ENCODE measurements around the gene GNAZ.

- TF ChIP-seq CTCF (IDR thresholded peaks at IDR 0.05; ENCODE audit: low read depth, low read length) (no peak), POLR2A (IDR thresholded peaks at IDR 0.05; ENCODE audit: extremely low read depth, insufficient read length) (no peak)
These were observed 18.7 kb downstream of the GNAZ start for GRCh38 chr22:23089010-23089409.

All from NB4 (cell line).